ENCODE results near the gene SLIT1.

DNA sequence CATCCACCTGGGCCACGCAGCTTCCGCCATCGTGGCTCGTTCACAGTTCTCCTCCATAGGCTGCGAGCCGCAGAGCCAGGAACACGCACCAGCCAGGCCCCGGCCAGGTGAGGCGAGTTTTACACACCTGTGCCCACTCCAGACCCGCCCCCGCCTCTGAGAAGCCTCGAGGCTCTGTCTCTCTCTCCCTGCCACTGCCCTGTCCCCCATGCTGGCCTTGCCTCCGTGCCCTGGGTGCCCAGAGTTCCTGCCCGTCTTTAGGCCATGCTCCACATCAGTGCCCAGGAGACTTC lies 142.2 kb downstream of the SLIT1 start:
- TF ChIP-seq, protein P1, sequence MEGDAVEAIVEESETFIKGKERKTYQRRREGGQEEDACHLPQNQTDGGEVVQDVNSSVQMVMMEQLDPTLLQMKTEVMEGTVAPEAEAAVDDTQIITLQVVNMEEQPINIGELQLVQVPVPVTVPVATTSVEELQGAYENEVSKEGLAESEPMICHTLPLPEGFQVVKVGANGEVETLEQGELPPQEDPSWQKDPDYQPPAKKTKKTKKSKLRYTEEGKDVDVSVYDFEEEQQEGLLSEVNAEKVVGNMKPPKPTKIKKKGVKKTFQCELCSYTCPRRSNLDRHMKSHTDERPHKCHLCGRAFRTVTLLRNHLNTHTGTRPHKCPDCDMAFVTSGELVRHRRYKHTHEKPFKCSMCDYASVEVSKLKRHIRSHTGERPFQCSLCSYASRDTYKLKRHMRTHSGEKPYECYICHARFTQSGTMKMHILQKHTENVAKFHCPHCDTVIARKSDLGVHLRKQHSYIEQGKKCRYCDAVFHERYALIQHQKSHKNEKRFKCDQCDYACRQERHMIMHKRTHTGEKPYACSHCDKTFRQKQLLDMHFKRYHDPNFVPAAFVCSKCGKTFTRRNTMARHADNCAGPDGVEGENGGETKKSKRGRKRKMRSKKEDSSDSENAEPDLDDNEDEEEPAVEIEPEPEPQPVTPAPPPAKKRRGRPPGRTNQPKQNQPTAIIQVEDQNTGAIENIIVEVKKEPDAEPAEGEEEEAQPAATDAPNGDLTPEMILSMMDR (IDR thresholded peaks at IDR 0.05), result no peak
- TF ChIP-seq POLR2A (IDR thresholded peaks at IDR 0.05), result no peak

Data from body of pancreas (tissue), 4 donors.